Subcutaneous adipose tissue (tissue), 4 donors: ENCODE measurements around the gene LRIG2. TPM values are rescaled to one million over a fixed set of nuclear protein-coding genes. Genes with fewer than 3 reads are reported as not detected.

Experiments used
- total RNA-seq, 4 donors: library from RNA; depleted of rRNA; stranded (reverse); fragments of >200 nt; gene quantifications; one replicate each; pipeline ENCODE4 v1.1.0, GENCODE V29; 2016
- TF ChIP-seq, protein P1 (sequence below): fragments of 450-650 bp; IDR thresholded peaks from one replicate; pipeline ENCODE4 v1.5.1; 2016; ENCODE audit warnings: low read depth, mild to moderate bottlenecking, control low read depth, antibody characterized with exemption, moderate library complexity

The LRIG2 gene
- total RNA-seq, 4 donors from 2014 or later: 16.6 to 26.6 (median 21.6) TPM

DNA sequence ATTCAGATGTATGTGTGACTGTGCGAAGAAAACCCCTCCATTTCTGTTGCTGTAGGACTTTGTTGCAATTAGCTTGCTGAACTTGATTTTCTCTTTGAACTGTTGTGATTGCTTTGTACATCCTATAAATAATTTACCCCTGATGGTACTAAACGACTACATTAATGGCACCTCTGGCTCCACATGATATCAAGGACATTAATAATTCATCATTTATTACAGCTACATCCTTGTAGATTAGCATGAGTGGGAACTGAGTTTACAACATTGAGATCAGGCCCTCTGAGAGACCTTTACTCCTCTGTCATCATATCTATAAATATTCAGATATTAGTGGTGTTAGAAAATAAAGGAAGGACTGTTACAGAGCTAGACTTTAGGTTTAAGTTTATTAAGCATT lies 13.5 kb downstream of the LRIG2 start:
- TF ChIP-seq, protein P1, sequence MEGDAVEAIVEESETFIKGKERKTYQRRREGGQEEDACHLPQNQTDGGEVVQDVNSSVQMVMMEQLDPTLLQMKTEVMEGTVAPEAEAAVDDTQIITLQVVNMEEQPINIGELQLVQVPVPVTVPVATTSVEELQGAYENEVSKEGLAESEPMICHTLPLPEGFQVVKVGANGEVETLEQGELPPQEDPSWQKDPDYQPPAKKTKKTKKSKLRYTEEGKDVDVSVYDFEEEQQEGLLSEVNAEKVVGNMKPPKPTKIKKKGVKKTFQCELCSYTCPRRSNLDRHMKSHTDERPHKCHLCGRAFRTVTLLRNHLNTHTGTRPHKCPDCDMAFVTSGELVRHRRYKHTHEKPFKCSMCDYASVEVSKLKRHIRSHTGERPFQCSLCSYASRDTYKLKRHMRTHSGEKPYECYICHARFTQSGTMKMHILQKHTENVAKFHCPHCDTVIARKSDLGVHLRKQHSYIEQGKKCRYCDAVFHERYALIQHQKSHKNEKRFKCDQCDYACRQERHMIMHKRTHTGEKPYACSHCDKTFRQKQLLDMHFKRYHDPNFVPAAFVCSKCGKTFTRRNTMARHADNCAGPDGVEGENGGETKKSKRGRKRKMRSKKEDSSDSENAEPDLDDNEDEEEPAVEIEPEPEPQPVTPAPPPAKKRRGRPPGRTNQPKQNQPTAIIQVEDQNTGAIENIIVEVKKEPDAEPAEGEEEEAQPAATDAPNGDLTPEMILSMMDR: no peak

GRCh38 chr1:113088972-113089371 lies 16.0 kb downstream of the LRIG2 start:
- TF ChIP-seq, protein P1: no peak

GRCh38 chr1:113090051-113090450 lies 17.1 kb downstream of the LRIG2 start:
- TF ChIP-seq, protein P1: no peak

DNA sequence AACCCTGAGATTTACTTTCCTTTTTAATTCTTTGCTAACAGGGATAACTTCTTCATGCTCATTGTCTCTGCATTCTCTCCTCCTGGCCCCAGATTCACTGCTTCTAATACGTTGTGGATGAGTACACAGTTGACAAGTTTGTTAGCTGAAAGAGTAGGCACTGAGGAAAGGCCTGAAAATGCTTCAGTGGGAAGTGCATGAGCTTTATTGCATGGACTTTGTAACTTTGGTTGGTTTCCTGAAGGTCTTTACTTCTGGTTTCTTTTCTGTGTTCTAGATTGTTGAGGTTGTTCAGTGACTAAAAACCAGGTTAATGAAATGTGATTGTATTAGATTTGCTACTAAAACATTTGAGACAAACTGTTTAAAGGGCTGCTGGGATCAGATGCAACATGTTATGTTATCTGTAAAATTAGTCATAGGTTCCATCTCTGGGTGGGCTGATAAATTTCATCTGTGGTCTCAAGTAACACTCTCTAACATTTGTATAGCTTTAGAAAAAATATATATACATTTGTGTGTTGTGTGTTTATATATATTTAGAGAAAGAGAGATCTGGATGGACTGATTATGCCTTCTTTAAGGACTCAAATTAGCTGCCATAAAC lies 19.1 kb downstream of the LRIG2 start:
- TF ChIP-seq, protein P1: no peak

DNA sequence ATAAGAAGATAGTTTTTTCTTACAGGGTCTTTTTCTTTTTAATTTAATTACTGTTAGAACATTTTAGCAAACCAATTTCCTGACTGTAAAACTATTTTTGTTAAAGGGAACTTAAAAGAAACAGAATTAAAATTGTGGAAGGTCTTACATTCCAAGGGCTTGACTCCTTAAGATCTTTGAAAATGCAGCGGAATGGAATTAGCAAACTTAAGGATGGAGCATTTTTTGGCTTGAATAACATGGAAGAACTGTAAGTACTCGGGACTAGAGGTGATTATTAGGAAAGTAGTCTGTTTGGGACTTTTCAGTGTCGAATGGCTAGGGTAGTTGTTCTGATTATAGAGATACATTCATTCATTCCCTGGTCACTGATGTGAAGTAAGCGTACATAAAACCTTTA lies 21.5 kb downstream of the LRIG2 start:
- TF ChIP-seq, protein P1: no peak

GRCh38 chr1:113095790-113096455 lies 22.9 kb downstream of the LRIG2 start:
- TF ChIP-seq, protein P1: no peak

GRCh38 chr1:113096493-113096892 lies 23.5 kb downstream of the LRIG2 start:
- TF ChIP-seq, protein P1: no peak
